ENCODE results near the gene SMS.

Gene SMS

DNA sequence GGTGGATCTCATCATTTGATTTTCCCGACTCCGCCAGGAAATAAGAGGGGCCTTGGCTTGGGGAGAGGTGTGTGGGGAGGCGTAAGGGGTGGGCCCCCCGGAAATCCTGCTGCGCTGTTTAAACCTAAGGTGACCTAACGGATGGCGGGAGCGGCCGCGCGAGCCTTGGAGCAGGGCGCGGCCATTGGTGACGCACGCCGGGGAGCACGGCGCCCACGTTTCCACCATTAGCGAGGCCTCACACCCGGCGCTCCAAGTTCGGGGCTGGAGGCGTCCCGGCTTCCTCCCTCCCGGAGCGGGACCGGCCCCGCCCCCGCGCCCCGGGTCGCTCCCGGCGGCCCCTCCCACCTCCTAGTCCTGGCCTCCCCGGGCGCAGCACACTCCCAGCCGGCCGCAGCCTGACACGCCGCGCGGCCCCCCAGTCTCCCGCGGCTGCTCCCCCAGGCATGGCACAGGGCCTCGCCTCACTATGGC lies at the start of gene SMS:
Gene SMS, plus strand, starts transcription at position 354 of the 474 bp plus-strand sequence. Its CDS starts 116 bp downstream, at position 470.
- Histone ChIP-seq H3K4me1 (ENCODE audit: insufficient read depth, low read length) (peaks cover 14% of the 10 kb centered on the region), H3K27me3 (ENCODE audit: insufficient read depth, low read length) (no peaks in the 10 kb centered on the region), H2AFZ (ENCODE audit: low read depth, low read length) (no peak within 1 kb of the TSS), H3K4me3 (ENCODE audit: low read length) (peak within 1 kb of the TSS; percentile 61), H3K36me3 (ENCODE audit: insufficient read depth, low read length) (no peaks in the 10 kb centered on the region), H3K9me3 (ENCODE audit: low read length) (no peaks in the 10 kb centered on the region)

GRCh38 chrX:21905313-21905712 lies 35.2 kb upstream of the SMS start:
- Histone ChIP-seq H3K36me3 (ENCODE audit: insufficient read depth, low read length) (no peaks in the 10 kb centered on the region), H3K27me3 (ENCODE audit: insufficient read depth, low read length) (no peaks in the 10 kb centered on the region)

GRCh38 chrX:21905953-21906352 lies 34.6 kb upstream of the SMS start:
- Histone ChIP-seq H3K27me3 (ENCODE audit: insufficient read depth, low read length) (no peaks in the 10 kb centered on the region), H2AFZ (ENCODE audit: low read depth, low read length) (peak overlapping the region; percentile 5), H3K9me3 (ENCODE audit: low read length) (no peaks in the 10 kb centered on the region), H3K4me1 (ENCODE audit: insufficient read depth, low read length) (peaks cover 44% of the 10 kb centered on the region), H3K36me3 (ENCODE audit: insufficient read depth, low read length) (no peaks in the 10 kb centered on the region), H3K4me3 (ENCODE audit: low read length) (no peak overlapping the region)

More at GRCh38 chrX:21905313-21905712, 35.2 kb upstream of the SMS start:
- no peak overlapping the region for H2AFZ ChIP-seq (ENCODE audit: low read depth, low read length)
- no peaks in the 10 kb centered on the region for H3K9me3 ChIP-seq (ENCODE audit: low read length)
- H3K4me1 ChIP-seq (ENCODE audit: insufficient read depth, low read length), result peaks cover 44% of the 10 kb centered on the region
- no peak overlapping the region for H3K4me3 ChIP-seq (ENCODE audit: low read length)

- H3K9me3 ChIP-seq (ENCODE audit: low read length), result no peaks in the 10 kb centered on the region
- peak overlapping the region; percentile 6 for H3K4me3 ChIP-seq (ENCODE audit: low read length)
- peaks cover 44% of the 10 kb centered on the region for H3K4me1 ChIP-seq (ENCODE audit: insufficient read depth, low read length)
- H2AFZ ChIP-seq (ENCODE audit: low read depth, low read length), result no peak overlapping the region
- no peaks in the 10 kb centered on the region for H3K36me3 ChIP-seq (ENCODE audit: insufficient read depth, low read length)
- H3K27me3 ChIP-seq (ENCODE audit: insufficient read depth, low read length), result no peaks in the 10 kb centered on the region
Measured at GRCh38 chrX:21907260-21907659, 33.2 kb upstream of the SMS start.

DNA sequence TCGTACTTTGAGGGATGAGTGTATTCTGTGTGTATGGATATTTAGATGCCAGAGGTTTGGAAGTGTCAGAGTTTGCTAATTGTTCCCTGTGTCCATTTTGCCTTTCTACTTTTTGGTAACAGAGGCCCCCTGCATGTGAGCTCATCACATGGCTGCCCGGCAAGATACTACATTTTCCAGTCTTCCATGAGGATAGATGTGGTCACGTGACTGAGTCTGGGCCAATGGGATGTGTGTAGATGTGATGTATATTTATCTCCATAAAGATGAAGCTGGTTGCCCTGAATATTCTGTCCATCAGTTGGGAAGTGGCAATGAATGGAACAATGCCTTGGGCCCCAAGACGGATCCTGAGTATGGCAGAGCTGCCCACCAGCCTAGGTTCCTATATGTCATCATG lies 29.0 kb upstream of the SMS start:
- Histone ChIP-seq H2AFZ (ENCODE audit: low read depth, low read length) (no peak overlapping the region), H3K36me3 (ENCODE audit: insufficient read depth, low read length) (no peaks in the 10 kb centered on the region), H3K4me1 (ENCODE audit: insufficient read depth, low read length) (peaks cover 28% of the 10 kb centered on the region), H3K4me3 (ENCODE audit: low read length) (no peak overlapping the region), H3K27me3 (ENCODE audit: insufficient read depth, low read length) (no peaks in the 10 kb centered on the region), H3K9me3 (ENCODE audit: low read length) (no peaks in the 10 kb centered on the region)

- Histone ChIP-seq H3K4me3 (ENCODE audit: low read length) (no peak overlapping the region), H3K27me3 (ENCODE audit: insufficient read depth, low read length) (no peaks in the 10 kb centered on the region)
Measured at GRCh38 chrX:21912220-21912619, 28.3 kb upstream of the SMS start.

GRCh38 chrX:21912989-21913388 lies 27.5 kb upstream of the SMS start:
- Histone ChIP-seq H3K4me3 (ENCODE audit: low read length) (no peak overlapping the region), H3K36me3 (ENCODE audit: insufficient read depth, low read length) (no peaks in the 10 kb centered on the region), H3K9me3 (ENCODE audit: low read length) (no peaks in the 10 kb centered on the region), H3K4me1 (ENCODE audit: insufficient read depth, low read length) (peaks cover 14% of the 10 kb centered on the region), H3K27me3 (ENCODE audit: insufficient read depth, low read length) (no peaks in the 10 kb centered on the region), H2AFZ (ENCODE audit: low read depth, low read length) (no peak overlapping the region)

More at GRCh38 chrX:21912220-21912619, 28.3 kb upstream of the SMS start:
- Histone ChIP-seq H3K4me1 (ENCODE audit: insufficient read depth, low read length) (peaks cover 22% of the 10 kb centered on the region), H3K9me3 (ENCODE audit: low read length) (no peaks in the 10 kb centered on the region), H2AFZ (ENCODE audit: low read depth, low read length) (no peak overlapping the region), H3K36me3 (ENCODE audit: insufficient read depth, low read length) (no peaks in the 10 kb centered on the region)

DNA sequence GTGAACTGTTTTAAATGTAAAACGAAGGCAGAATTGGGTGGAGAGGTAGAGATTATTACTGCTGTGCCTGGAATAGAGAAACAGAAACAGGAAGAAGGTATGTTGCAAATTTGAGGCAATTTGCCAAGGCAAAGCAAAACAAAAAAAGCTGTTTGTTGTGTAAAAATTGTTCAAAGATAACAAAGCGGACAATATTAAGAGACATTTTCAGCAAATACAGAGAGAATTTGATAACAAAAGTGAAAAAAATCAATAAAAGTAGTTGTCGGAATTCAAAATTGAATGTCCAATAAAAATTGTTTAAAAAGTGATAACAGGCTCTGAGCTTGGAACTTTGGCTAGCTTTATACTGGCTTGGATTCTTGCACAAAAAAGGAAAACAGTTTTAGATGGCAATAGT lies 14.4 kb upstream of the SMS start:
- no peak overlapping the region for H3K4me3 ChIP-seq (ENCODE audit: low read length)
- no peaks in the 10 kb centered on the region for H3K36me3 ChIP-seq (ENCODE audit: insufficient read depth, low read length)
- no peaks in the 10 kb centered on the region for H3K27me3 ChIP-seq (ENCODE audit: insufficient read depth, low read length)
- no peak overlapping the region for H2AFZ ChIP-seq (ENCODE audit: low read depth, low read length)
- H3K4me1 ChIP-seq (ENCODE audit: insufficient read depth, low read length), result peaks cover 18% of the 10 kb centered on the region
- no peaks in the 10 kb centered on the region for H3K9me3 ChIP-seq (ENCODE audit: low read length)

DNA sequence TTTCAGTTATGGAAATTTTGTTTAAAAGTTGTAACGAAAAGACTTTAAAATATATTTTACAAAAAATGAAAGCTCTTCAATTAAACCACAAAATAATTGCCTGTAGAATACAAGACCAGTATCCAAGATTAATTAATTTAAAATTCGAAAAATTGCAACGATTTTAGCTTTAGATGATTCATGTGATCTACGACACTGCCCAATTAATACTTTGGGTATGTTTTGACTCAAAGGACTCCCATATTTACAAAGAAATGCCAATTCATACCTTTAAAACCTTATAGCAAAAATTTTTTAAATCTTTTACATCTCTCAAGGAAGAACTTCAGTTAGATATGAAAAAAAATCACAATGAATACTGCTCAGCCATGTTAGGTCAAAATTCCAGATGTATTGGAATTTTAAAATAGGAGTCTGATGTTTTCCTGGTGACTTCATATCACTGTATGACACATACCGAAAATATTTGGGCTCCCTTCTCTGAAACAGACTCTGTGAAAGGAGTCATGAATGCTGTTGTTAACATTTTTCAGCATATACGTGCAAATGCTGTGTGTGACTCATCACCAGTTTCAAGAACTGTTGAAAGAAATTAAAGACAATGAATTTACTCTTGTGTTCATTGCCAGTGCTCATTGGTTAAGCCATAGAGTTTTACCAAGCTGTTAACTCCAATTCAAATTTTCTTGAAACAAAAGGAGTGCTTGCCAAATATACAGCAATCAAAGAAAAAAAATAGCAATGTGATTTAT lies 13.8 kb upstream of the SMS start:
- Histone ChIP-seq H3K27me3 (ENCODE audit: insufficient read depth, low read length) (no peaks in the 10 kb centered on the region), H3K4me3 (ENCODE audit: low read length) (no peak overlapping the region), H3K9me3 (ENCODE audit: low read length) (no peaks in the 10 kb centered on the region), H3K4me1 (ENCODE audit: insufficient read depth, low read length) (peaks cover 18% of the 10 kb centered on the region), H3K36me3 (ENCODE audit: insufficient read depth, low read length) (no peaks in the 10 kb centered on the region), H2AFZ (ENCODE audit: low read depth, low read length) (no peak overlapping the region)

DNA sequence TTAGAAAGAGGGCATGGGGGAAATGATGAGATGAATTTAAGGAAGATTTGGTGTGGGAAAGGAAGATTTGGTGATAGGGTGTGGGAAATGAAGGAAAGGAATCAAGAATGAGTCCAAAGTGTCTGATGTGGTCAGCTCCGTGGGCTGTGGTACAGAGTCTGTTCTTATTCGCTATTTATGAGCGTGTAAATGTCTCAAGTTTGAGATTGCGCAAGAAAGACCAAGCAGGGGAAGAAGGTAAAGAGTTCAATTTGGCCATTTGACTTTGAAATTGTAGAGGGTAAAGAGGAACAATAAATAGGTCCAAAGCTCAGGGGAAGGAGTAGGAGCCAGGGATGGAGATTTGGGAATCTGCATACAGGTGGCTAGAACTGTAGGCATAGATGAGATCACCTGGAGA lies 11.3 kb upstream of the SMS start:
- Histone ChIP-seq H3K27me3 (ENCODE audit: insufficient read depth, low read length) (no peaks in the 10 kb centered on the region), H3K4me3 (ENCODE audit: low read length) (no peak overlapping the region), H3K4me1 (ENCODE audit: insufficient read depth, low read length) (peaks cover 18% of the 10 kb centered on the region), H3K36me3 (ENCODE audit: insufficient read depth, low read length) (no peaks in the 10 kb centered on the region), H2AFZ (ENCODE audit: low read depth, low read length) (no peak overlapping the region), H3K9me3 (ENCODE audit: low read length) (no peaks in the 10 kb centered on the region)

DNA sequence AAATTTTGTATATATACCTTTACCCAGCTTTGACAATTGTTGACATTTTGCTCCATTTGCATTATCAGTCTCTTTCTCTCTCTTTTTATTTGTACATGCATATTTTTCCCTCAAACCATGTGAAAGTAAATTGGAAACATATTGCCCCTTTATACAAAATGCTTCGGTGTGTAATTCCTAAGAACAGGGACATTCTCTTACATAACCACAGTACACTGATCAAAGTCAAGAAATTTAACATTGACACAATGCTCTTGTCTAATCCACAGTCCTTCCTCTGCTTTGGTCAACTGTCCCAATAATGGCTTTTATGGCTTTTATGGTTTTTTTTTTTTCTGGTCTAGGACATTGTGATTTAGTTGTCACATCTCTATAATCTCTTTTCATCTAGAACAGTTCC lies 9.5 kb upstream of the SMS start:
- Histone ChIP-seq H3K36me3 (ENCODE audit: insufficient read depth, low read length) (no peaks in the 10 kb centered on the region), H3K4me3 (ENCODE audit: low read length) (no peak overlapping the region), H3K9me3 (ENCODE audit: low read length) (no peaks in the 10 kb centered on the region), H2AFZ (ENCODE audit: low read depth, low read length) (no peak overlapping the region), H3K4me1 (ENCODE audit: insufficient read depth, low read length) (peaks cover 18% of the 10 kb centered on the region), H3K27me3 (ENCODE audit: insufficient read depth, low read length) (no peaks in the 10 kb centered on the region)

- Histone ChIP-seq H2AFZ (ENCODE audit: low read depth, low read length) (no peak overlapping the region), H3K9me3 (ENCODE audit: low read length) (no peaks in the 10 kb centered on the region), H3K27me3 (ENCODE audit: insufficient read depth, low read length) (no peaks in the 10 kb centered on the region), H3K4me1 (ENCODE audit: insufficient read depth, low read length) (peaks cover 9% of the 10 kb centered on the region), H3K36me3 (ENCODE audit: insufficient read depth, low read length) (no peaks in the 10 kb centered on the region), H3K4me3 (ENCODE audit: low read length) (no peak overlapping the region)
Measured at GRCh38 chrX:21932292-21933002, 8.1 kb upstream of the SMS start.

GRCh38 chrX:21933077-21933476 lies 7.4 kb upstream of the SMS start:
- no peak overlapping the region for H3K4me3 ChIP-seq (ENCODE audit: low read length)
- no peaks in the 10 kb centered on the region for H3K27me3 ChIP-seq (ENCODE audit: insufficient read depth, low read length)
- no peaks in the 10 kb centered on the region for H3K9me3 ChIP-seq (ENCODE audit: low read length)
- H3K36me3 ChIP-seq (ENCODE audit: insufficient read depth, low read length), result no peaks in the 10 kb centered on the region
- H2AFZ ChIP-seq (ENCODE audit: low read depth, low read length), result no peak overlapping the region
- peaks cover 6% of the 10 kb centered on the region for H3K4me1 ChIP-seq (ENCODE audit: insufficient read depth, low read length)

All from neuron (in vitro differentiated cells).